CD4-positive, alpha-beta T cell treated with Interleukin-1 beta for 1 hour (primary cell): ENCODE results near the gene RWDD1.
"Not testable (repeated sequence)": the region's sequence is repeated elsewhere in the genome, so short reads cannot be mapped to it uniquely, and the experiment has no call there.

Experiments
- DNase-seq, 2 donors: peaks; one replicate each; pipeline ENCODE4 v3.0.0-alpha.2; 2020 to 2022

The RWDD1 gene

GRCh38 chr6:116561377-116562018, 9.8 kb upstream of the RWDD1 start:
- peak; percentile 63 to 76 for DNase-seq

GRCh38 chr6:116562019-116562403, 9.3 kb upstream of the RWDD1 start:
- DNase-seq = no peak

DNA sequence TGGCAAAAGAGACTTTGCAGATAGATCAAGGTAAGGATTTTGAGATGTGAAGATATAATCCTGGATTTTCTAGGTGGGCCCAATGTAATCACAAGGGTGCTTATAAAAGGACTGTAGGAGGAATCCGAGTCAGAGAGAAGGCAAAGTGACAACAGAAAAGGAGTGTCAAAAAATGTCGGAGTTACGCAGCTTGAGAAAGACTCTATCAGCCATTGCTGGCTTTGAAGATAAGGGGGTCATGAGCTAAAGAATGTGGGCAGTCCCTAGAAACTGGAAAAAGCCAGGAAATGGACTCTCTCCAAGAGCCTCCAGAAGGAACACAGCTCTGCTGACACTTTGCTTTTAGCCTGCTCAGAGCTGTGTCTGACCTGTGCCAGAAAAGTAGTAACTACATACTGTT, 8.7 kb upstream of the RWDD1 start:
- no peak for DNase-seq

DNA sequence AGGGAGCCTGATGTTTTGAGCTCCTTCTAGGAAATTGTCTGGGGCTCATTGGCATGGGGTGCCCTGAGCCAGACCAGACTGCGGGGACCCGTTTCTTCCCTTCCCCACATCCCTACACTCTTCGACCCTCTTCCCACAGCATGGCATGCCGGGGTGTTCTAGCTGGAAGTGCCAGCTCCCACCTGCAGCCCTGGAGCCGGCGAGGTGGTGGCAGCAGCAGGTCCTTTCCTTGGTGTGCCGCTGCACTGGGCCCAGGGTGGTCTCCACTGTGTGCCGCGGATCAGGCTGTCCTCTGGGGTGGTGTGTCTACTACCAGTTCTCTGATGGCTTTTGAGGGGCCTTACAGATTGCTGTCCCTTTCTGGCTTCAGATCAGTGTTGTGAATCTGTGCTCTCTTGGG, 7.5 kb upstream of the RWDD1 start:
- no peak for DNase-seq

- DNase-seq = no peak
These were observed 7.0 kb upstream of the RWDD1 start for GRCh38 chr6:116564311-116564710.

- peak in 1 of 2 donors; percentile 21 for DNase-seq
These were observed 6.1 kb upstream of the RWDD1 start for GRCh38 chr6:116564921-116565872.

GRCh38 chr6:116568111-116568510, 3.2 kb upstream of the RWDD1 start:
- no peak for DNase-seq

- no peak for DNase-seq
These were observed 2.2 kb upstream of the RWDD1 start for GRCh38 chr6:116568821-116569755.

- no peak for DNase-seq
These were observed 338 bp downstream of the RWDD1 start for GRCh38 chr6:116571683-116572000.

- no peak for DNase-seq
These were observed 858 bp downstream of the RWDD1 start for GRCh38 chr6:116572162-116572561.

- no peak for DNase-seq
These were observed 3.9 kb downstream of the RWDD1 start for GRCh38 chr6:116575227-116575626.

GRCh38 chr6:116577486-116577885, 6.2 kb downstream of the RWDD1 start:
- DNase-seq = no peak

- no peak for DNase-seq
These were observed 7.0 kb downstream of the RWDD1 start for GRCh38 chr6:116578335-116578734.

GRCh38 chr6:116579143-116579542, 7.8 kb downstream of the RWDD1 start:
- DNase-seq = no peak

DNA sequence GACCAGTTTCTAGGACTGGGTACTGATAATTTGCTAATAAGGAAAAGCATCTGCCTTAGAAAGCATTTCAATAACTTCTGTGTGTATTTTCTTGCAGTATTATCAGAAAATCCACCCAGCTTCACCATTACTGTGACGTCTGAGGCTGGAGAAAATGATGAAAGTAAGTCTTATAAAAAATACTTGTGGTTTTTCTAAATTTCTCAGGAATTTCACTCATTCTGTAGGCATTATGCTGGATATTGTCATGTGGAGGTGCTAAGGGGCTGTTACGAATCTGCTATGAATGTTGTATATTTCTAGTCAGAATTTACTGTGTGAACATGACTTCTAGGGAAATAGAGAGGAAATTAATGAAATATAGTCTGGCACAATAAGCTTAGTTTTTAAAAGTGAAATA, 8.9 kb downstream of the RWDD1 start:
- no peak for DNase-seq

DNA sequence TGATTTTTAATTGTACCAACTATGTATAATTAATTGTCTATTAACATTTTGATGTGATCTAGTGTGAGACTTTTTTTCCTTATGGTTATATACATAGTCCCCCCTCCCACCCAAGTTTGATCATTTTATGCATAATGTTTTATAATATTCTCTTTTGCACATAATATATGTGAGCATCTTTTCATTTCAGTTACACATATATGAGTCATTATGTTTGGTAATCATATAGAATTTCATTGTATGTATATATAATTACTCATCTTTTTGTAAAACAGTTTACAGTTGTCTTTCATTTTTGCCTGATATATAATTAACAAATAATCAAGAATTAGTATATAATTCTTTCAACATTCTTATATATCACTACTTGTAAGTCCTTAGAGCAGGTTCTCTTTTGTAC, 15.0 kb downstream of the RWDD1 start:
- no peak for DNase-seq

- DNase-seq = no peak
These were observed 15.4 kb downstream of the RWDD1 start for GRCh38 chr6:116586738-116587137.

DNA sequence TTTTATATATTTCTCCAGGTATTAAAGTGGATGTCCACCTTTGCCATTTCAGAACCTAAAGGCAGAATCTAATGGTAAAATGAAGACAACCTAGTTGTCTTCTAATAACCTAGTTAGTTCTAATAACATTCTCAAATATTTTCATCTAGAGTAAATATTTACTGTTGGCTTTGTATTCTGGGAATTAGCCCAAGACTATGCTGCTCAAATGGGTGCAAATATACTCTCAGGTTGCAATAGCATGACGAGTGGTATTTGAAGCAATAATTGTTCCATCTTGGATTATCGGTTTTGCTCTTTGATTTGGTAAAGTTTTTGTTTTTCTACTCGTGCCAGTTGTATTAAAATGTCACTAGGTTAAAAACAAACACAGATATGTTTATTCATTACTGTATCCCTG, 23.9 kb downstream of the RWDD1 start:
- no peak for DNase-seq

DNA sequence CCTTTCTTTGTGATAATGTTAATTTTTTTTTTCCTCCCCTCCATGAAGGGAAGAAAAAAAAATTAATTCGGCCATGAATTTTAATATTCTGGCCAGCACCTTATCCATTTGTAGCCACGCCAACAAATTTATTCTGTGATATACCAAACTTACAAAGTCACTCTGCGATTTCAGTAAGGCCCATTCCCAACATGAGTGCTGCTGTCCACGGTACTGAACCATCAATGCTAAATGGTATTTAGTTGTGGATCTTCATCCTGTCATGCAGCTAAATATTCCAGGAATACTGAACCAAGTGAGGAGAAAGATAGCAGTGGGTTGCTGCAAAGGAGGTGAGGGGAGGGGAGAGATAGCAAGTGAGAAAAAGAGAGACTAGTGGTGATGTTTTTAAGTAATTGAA, 25.5 kb downstream of the RWDD1 start:
- no peak for DNase-seq

DNA sequence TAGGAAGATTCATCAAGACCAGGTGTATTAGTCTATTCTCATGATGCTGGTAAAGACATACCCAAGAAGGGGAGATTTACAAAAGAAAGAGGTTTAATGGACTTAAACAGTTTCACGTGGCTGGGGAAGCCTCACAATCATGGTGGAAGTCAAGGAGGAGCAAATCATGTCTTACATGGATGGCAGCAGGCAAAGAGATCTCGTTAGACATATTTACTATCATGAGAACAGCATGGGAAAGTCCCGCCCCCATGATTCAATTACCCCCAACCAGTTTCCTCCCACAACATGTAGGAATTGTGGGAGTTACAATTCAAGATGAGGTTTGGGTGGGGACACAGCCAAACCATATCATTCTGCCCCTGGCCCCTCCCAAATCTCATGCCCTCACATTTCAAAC, 32.6 kb downstream of the RWDD1 start:
- not testable (repeated sequence) for DNase-seq

- DNase-seq = not testable (repeated sequence)
These were observed 33.6 kb downstream of the RWDD1 start for GRCh38 chr6:116604868-116605267.

DNA sequence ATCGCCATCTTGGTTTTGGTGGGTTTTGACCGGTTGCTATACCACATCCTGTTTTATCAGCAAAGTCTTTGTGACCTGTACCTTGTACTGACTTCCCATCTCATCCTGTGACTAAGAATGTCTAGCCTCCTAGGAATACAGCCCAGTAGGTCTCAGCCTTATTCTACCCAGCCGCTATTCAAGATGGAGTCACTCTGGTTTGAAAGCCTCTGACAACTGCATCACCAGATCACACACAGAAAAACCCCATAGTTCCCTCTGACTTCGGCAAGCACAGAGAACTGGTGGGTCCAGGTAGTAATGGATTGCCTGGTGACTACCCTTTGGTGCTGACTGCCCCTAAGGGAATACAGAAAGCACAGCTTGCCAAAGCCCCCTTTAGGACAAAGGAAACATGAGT, 34.6 kb downstream of the RWDD1 start:
- DNase-seq = no peak

DNA sequence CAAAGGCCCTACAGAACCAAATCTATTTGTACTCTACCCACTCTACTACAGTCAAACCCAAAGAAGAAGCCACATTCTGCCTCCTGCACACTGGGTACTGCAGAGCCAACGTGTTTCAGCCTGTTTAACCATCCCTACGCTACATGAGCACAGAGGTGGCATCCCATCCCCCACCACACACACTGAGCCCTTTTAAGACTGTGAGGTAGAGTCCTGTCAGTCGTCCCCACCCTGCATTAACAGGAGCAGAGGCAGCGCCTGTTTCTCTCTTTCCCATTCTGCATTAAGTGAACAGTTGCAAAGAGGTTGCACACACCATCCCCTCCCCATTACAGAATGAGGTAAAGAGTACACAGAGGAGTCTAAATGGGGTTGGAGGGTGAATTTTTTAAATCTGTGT, 39.8 kb downstream of the RWDD1 start:
- no peak for DNase-seq
